Suprapubic skin (tissue), 4 donors: ENCODE data around the gene FBXO8. TPM values are rescaled to one million over a fixed set of nuclear protein-coding genes. Genes with fewer than 3 reads are reported as not detected.

Source experiments
- DNase-seq, 2 donors: peaks; one replicate each; pipeline ENCODE4 v3.0.0-alpha.2; 2019; ENCODE audit warnings: low spot score in 2 of 2
- H3K27ac ChIP-seq: fragments of 200-600 bp; sonication (generic); one replicate; pipeline ENCODE4 v1.5.1; 2019
- H3K27me3 ChIP-seq: fragments of 200-600 bp; sonication (generic); one replicate; pipeline ENCODE4 v1.5.1; 2019
- H3K36me3 ChIP-seq: fragments of 200-600 bp; sonication (generic); one replicate; pipeline ENCODE4 v1.5.1; 2019
- H3K4me1 ChIP-seq: fragments of 200-600 bp; sonication (generic); one replicate; pipeline ENCODE4 v1.5.1; 2019
- H3K4me3 ChIP-seq: fragments of 200-600 bp; sonication (generic); one replicate; pipeline ENCODE4 v1.5.1; 2019; ENCODE audit warnings: mild to moderate bottlenecking
- H3K9me3 ChIP-seq: fragments of 200-600 bp; sonication (generic); one replicate; pipeline ENCODE4 v1.5.1; 2019
- EP300 ChIP-seq: sonication (generic); formaldehyde crosslinking; IDR thresholded peaks from one replicate; pipeline ENCODE4 v1.6.1; 2017; ENCODE audit warnings: antibody characterized with exemption
- POLR2A ChIP-seq, 2 donors: fragments of 450-650 bp; IDR thresholded peaks; one replicate each; pipeline ENCODE4 v1.6.1; 2017; ENCODE audit warnings: antibody characterized with exemption in 2 of 2, mild to moderate bottlenecking in 2 of 2, moderate library complexity in 2 of 2
- POLR2AphosphoS5 ChIP-seq, 3 donors: sonication (generic); formaldehyde crosslinking; IDR thresholded peaks; one replicate each; pipeline ENCODE4 v1.6.1; 2017; ENCODE audit warnings: antibody characterized with exemption in 3 of 3
- WGBS: methylation state at CpG from one replicate; pipeline ENCODE4 v1.1.5; 2018; 5-methylcytosine and 5-hydroxymethylcytosine counted together
- total RNA-seq, 4 donors: library from RNA; depleted of rRNA; stranded (reverse); fragments of >200 nt; gene quantifications; one replicate each; pipeline ENCODE4 v1.1.0, GENCODE V29; 2016
- TF ChIP-seq, protein P1 (sequence below), 2 donors: fragments of 200-600 bp in 1 of 2; fragments of 450-650 bp in 1 of 2; sonication (generic) in 1 of 2; IDR thresholded peaks; one replicate each; pipeline ENCODE4 v1.5.1; 2016 to 2019; ENCODE audit warnings: antibody characterized with exemption in 2 of 2, mild to moderate bottlenecking in 1 of 2, moderate library complexity in 1 of 2

FBXO8 gene
- total RNA-seq, 4 donors from 2014 or later, result 28.6 to 40.8 (median 38.6) TPM

- no peak for DNase-seq
- Histone ChIP-seq H3K4me3 (no peak overlapping the region), H3K9me3 (no peaks in the 10 kb centered on the region), H3K36me3 (no peaks in the 10 kb centered on the region), H3K27ac (no peak overlapping the region), H3K27me3 (peaks cover 50% of the 10 kb centered on the region), H3K4me1 (no peaks in the 10 kb centered on the region)
- TF ChIP-seq EP300 (no peak), POLR2A (IDR thresholded peaks at IDR 0.05) (no peak), POLR2AphosphoS5 (IDR thresholded peaks at IDR 0.05) (no peak)
- TF ChIP-seq, protein P1, sequence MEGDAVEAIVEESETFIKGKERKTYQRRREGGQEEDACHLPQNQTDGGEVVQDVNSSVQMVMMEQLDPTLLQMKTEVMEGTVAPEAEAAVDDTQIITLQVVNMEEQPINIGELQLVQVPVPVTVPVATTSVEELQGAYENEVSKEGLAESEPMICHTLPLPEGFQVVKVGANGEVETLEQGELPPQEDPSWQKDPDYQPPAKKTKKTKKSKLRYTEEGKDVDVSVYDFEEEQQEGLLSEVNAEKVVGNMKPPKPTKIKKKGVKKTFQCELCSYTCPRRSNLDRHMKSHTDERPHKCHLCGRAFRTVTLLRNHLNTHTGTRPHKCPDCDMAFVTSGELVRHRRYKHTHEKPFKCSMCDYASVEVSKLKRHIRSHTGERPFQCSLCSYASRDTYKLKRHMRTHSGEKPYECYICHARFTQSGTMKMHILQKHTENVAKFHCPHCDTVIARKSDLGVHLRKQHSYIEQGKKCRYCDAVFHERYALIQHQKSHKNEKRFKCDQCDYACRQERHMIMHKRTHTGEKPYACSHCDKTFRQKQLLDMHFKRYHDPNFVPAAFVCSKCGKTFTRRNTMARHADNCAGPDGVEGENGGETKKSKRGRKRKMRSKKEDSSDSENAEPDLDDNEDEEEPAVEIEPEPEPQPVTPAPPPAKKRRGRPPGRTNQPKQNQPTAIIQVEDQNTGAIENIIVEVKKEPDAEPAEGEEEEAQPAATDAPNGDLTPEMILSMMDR (IDR thresholded peaks at IDR 0.05), result no peak
- WGBS, result 87% methylated on average over 4 of the region's 4 CpGs
Measured at GRCh38 chr4:174193438-174194374, 89.8 kb downstream of the FBXO8 start.

DNA sequence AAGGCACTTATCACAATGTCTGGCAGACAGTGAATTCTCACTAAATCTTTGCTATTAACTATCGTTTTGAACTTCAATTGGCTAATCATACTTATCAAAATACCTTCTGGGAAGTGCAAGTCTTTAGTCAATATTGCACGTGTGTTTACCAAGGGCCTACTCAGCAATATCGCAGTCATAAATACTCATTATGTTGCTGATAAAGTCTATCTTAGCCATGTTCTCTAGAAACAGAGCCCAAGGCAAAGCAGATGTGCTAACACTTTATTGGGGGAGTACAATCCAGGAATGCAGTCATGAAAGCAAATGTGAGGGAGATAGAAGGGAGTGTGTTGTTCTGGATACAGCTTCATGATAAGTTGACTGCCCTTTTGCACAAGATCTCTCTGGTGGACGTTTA, 90.5 kb downstream of the FBXO8 start:
- WGBS, result 55% methylated on average over 4 of the region's 4 CpGs

DNA sequence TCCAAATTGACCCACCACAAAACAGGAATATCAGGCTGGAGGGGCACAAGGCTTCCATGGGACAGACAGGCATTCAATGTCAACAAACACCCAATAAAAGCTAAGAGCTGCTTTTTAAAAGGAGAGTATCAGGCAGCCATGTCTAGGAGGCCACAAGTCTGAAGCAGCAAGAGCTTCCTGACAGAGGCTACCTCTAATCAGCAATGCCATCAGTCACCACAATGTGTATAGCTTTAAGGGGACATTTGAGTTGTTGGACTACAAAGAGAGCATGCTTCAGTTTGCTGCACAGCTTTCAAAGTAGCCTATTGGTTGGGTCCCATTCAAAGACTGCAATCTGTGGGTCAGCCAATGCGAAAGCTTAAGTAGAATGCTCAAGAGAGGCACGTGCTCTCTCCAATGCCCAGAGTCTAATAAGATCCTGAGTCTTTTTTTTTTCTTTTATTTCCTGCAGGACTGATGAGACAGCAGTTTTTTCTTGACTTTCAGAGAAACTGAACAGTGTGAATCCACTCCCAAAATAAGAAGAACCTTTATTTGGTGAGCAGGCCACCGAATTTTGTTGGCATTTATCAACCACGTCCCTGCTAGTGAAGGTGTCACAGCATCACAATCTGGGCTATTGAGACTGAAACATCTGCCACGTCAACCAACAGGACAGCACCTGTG, 92.5 kb downstream of the FBXO8 start:
- DNase-seq, result no peak
- H3K4me3 ChIP-seq, result no peak overlapping the region
- 75% methylated on average over 5 of the region's 5 CpGs for WGBS
- TF ChIP-seq EP300 (no peak), POLR2AphosphoS5 (IDR thresholded peaks at IDR 0.05) (no peak), POLR2A (IDR thresholded peaks at IDR 0.05) (no peak)
- TF ChIP-seq, protein P1 (IDR thresholded peaks at IDR 0.05), result no peak
- no peaks in the 10 kb centered on the region for H3K36me3 ChIP-seq
- no peaks in the 10 kb centered on the region for H3K4me1 ChIP-seq
- no peaks in the 10 kb centered on the region for H3K9me3 ChIP-seq
- H3K27me3 ChIP-seq, result peaks cover 32% of the 10 kb centered on the region
- H3K27ac ChIP-seq, result no peak overlapping the region

More for the DNA sequence above, 90.5 kb downstream of the FBXO8 start:
- Histone ChIP-seq H3K36me3 (no peaks in the 10 kb centered on the region), H3K4me3 (no peak overlapping the region), H3K27ac (no peak overlapping the region), H3K4me1 (no peaks in the 10 kb centered on the region), H3K27me3 (peaks cover 45% of the 10 kb centered on the region), H3K9me3 (no peaks in the 10 kb centered on the region)
- TF ChIP-seq EP300 (no peak), POLR2AphosphoS5 (IDR thresholded peaks at IDR 0.05) (no peak), POLR2A (IDR thresholded peaks at IDR 0.05) (no peak)
- TF ChIP-seq, protein P1 (IDR thresholded peaks at IDR 0.05), result no peak
- no peak for DNase-seq

GRCh38 chr4:174189392-174190015, 94.0 kb downstream of the FBXO8 start:
- Histone ChIP-seq H3K27ac (no peak overlapping the region), H3K36me3 (no peaks in the 10 kb centered on the region), H3K27me3 (peaks cover 25% of the 10 kb centered on the region), H3K4me1 (no peaks in the 10 kb centered on the region), H3K9me3 (no peaks in the 10 kb centered on the region), H3K4me3 (no peak overlapping the region)
- no peak for DNase-seq
- 58% methylated on average over 5 of the region's 5 CpGs for WGBS
- TF ChIP-seq POLR2AphosphoS5 (IDR thresholded peaks at IDR 0.05) (no peak), EP300 (no peak), POLR2A (IDR thresholded peaks at IDR 0.05) (no peak)
- TF ChIP-seq, protein P1 (IDR thresholded peaks at IDR 0.05), result no peak

Other genes starting within 250 kb of the FBXO8 start
- gene CEP44, start 244 bp upstream of the FBXO8 start, total RNA-seq, result 10 to 100 TPM in 3 of 4 donors, 1 to 10 TPM in 1; 9.5 to 23.0 (median 11.3) TPM
- 100 to 1,000 TPM in 3 of 4 donors, 10 to 100 TPM in 1; 69.0 to 143 (median 108) TPM for gene HPGD, start 238.8 kb upstream of the FBXO8 start, total RNA-seq